AG04450 (cell line): ENCODE measurements around the gene KIAA1958. TPM values are rescaled to one million over a fixed set of nuclear protein-coding genes. Genes with fewer than 3 reads are reported as not detected.
A peak's percentile ranks its signal among the peaks of the same experiment; 100 is the strongest.

Source experiments
- CTCF ChIA-PET: fragments of 300-600, 350-600 bp; formaldehyde crosslinking; extraction: SDS; loops from one replicate; lab custom pipeline; 2022; ENCODE audit warnings: antibody characterized with exemption, inconsistent platforms; lab: Charles Lee
- POLR2A ChIA-PET: fragments of 350-600 bp; formaldehyde crosslinking; extraction: SDS; loops from one replicate; lab custom pipeline; 2021; ENCODE audit warnings: antibody characterized with exemption, inconsistent platforms; lab: Yijun Ruan, JAX
- DNase-seq: peaks from one replicate; pipeline ENCODE4 v3.0.0-alpha.2; 2011; ENCODE audit warnings: low read depth, low spot score
- H3K27ac ChIP-seq: one replicate; pipeline ENCODE4 v1.5.1; 2012; ENCODE audit warnings: low read depth, low read length, control low read depth
- H3K27me3 ChIP-seq: one replicate; pipeline ENCODE4 v1.6.0; 2012; ENCODE audit warnings: low read length; ENCODE audit not compliant: control insufficient read depth, insufficient read depth
- H3K4me3 ChIP-seq: 2 replicates; pipeline ENCODE4 v1.5.1; 2011; ENCODE audit warnings: mild to moderate bottlenecking, low read depth, low read length, control low read depth
- H3K9me3 ChIP-seq: 2 replicates; pipeline ENCODE4 v1.5.1; 2012; ENCODE audit warnings: low read length; ENCODE audit not compliant: control insufficient read depth, insufficient read depth
- polyA plus RNA-seq: library from polyadenylated mRNA; depleted of rRNA; stranded (reverse); fragments of >200 nt; gene quantifications from 2 replicates; pipeline ENCODE4 v1.2.3, GENCODE V29; 2011; rRNA removed
- TF ChIP-seq, protein P1 (sequence below): IDR thresholded peaks from 2 replicates; pipeline ENCODE4 v1.5.1; 2011; ENCODE audit warnings: low read depth, low read length, control low read depth, inconsistent platforms

The KIAA1958 gene
- polyA plus RNA-seq, 1 experiment: 0.88 TPM

DNA sequence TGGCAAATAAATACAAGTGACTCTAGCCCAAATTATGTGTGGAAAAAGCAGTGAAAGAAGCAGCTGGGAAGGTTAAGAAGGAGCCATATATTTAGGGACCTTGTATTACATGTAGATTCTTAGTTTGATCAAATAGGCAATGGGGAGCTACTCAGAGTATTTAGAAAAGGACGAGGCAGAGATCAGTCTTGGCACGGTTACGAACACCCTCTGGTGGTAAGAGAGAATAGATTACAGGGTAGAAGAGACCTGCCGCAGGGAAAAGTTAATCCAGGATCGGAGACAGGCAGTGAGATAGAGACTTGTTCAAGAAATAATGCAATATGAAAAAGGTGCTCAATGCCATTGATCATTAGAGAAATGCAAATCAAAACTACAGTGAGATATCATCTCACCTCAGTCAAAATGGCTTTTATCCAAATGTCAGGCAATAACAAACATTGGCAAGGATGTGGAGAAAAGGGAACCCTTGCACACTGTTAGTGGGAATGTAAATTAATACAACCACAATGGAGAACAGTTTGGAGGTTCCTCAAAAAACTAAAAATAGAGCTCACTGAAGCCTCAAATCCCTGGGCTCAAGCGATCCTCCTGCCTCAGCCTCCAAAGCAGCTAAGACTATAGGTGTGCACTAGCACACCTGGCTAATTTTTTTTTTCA is 219.3 kb downstream of the KIAA1958 start:
- DNase-seq: no peak
- TF ChIP-seq, protein P1, sequence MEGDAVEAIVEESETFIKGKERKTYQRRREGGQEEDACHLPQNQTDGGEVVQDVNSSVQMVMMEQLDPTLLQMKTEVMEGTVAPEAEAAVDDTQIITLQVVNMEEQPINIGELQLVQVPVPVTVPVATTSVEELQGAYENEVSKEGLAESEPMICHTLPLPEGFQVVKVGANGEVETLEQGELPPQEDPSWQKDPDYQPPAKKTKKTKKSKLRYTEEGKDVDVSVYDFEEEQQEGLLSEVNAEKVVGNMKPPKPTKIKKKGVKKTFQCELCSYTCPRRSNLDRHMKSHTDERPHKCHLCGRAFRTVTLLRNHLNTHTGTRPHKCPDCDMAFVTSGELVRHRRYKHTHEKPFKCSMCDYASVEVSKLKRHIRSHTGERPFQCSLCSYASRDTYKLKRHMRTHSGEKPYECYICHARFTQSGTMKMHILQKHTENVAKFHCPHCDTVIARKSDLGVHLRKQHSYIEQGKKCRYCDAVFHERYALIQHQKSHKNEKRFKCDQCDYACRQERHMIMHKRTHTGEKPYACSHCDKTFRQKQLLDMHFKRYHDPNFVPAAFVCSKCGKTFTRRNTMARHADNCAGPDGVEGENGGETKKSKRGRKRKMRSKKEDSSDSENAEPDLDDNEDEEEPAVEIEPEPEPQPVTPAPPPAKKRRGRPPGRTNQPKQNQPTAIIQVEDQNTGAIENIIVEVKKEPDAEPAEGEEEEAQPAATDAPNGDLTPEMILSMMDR: peak; percentile 57
- CTCF ChIA-PET: interaction anchor here (0.6 to 2.0 kb wide), 17 partner anchors 9 to 619 kb away, joined by 3 to 8 read pairs (median 3); partner anchors contain the start of genes HSDL2 and INIP
- no peaks in the 10 kb centered on the region for H3K9me3 ChIP-seq
- POLR2A ChIA-PET: no interaction called here
- no peaks in the 10 kb centered on the region for H3K27me3 ChIP-seq
- H3K27ac ChIP-seq: no peak overlapping the region
- H3K4me3 ChIP-seq: no peak overlapping the region

DNA sequence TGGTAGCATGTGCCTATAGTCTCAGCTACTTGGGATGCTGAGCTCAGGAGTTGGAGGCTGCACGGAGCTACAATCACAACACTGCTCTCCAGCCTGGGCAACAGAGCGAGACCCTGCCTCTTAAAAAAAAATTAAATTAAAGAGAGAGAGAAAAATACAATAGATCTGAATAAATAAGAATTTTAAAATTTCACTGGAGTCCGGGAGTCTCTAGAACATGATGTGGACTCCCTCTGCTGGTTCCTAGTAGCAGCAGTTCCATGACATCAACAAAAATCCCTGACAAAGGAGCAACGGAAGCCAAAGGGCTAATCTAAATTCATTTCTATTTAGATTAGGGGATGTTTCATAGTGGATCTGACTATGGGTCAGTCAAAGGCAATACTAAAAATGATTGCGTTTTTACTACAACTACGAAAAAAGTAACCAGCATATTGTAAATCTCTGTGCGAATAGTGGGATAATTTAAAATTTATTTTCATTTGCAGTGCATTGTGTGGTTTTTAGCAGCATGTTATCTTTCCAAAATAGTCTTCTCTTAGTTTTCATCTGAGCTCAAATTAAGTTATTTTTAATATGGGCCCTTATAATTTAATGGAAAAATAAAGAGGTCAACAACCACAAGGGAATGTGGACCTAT is 224.5 kb downstream of the KIAA1958 start:
- TF ChIP-seq, protein P1: peak; percentile 81
- H3K27ac ChIP-seq: no peak overlapping the region
- H3K9me3 ChIP-seq: no peaks in the 10 kb centered on the region
- POLR2A ChIA-PET: no interaction called here
- no peaks in the 10 kb centered on the region for H3K27me3 ChIP-seq
- CTCF ChIA-PET: interaction anchor here (0.6 to 2.3 kb wide), 18 partner anchors 24 to 625 kb away, joined by 3 to 8 read pairs (median 4); partner anchors contain the start of gene HSDL2
- H3K4me3 ChIP-seq: no peak overlapping the region
- DNase-seq: no peak

DNA sequence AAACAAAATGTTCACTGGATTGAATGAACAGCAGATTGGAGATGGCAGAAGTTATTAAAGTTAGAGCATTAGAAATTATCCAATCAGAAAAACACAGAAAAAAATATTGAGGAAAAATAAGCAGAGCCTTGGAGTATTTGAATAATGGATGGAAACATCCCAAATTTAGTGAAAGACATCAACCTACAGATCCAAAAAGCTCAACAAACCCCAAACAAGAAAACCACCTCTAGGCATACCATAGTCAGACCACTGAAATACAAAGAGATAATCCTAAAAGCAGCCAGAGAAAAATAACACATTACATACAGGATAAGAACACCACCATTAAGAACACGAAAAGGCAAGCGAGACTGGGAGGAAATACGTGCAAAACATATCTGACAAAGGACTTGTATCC is 226.1 kb downstream of the KIAA1958 start:
- DNase-seq: no peak
- ChIA-PET POLR2A (no interaction called here), CTCF (interaction anchor here (0.6 to 2.3 kb wide), 4 partner anchors 269 to 627 kb away, joined by 3 to 8 read pairs (median 5); no protein-coding TSS in a partner anchor)
- no peak overlapping the region for H3K4me3 ChIP-seq
- TF ChIP-seq, protein P1: no peak
- H3K27me3 ChIP-seq: no peaks in the 10 kb centered on the region
- no peak overlapping the region for H3K27ac ChIP-seq
- H3K9me3 ChIP-seq: no peaks in the 10 kb centered on the region; the same call in 1 of the 2 replicates

DNA sequence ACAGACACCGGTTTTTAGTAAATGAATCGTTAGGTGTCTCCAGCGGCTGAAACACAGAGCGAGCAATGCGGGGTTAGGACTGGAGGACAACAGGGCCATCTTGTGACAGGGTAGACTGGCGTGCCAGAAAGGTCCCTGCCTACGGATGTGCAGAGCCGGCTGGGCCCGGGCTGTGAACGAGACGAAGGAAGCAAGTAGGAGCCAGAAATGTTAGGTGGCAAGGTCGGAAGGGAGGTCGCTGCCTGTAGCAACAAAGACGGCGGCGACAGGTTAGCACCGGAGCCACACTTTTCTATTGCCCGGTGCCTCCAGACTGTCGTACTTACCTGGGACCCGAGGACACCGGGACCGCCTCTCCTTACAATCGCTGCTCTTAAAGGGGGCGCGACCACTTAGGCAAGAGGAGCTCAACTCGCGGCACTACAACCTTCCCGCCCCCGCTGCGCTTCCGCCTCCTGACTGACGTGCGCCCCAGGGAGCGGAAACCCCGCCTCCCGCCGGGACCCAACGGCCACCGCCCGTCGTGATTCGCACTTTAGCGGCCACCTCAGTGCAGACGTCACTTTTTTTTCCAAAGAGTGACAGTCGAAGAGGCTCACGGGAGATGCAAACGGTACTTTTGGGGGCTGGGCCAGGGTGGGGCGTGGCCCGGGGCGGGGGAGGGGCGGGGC is 231.2 kb downstream of the KIAA1958 start, which contains the start of gene INIP:
Gene INIP, minus strand, starts transcription at position 457 of the 671 bp plus-strand sequence. CDS start 1,632 bp downstream, outside the sequence.
- Histone ChIP-seq H3K9me3 (no peaks in the 10 kb centered on the region; the same call in 1 of the 2 replicates), H3K27ac (peak within 1 kb of the TSS; percentile 47), H3K27me3 (no peaks in the 10 kb centered on the region), H3K4me3 (peak within 1 kb of the TSS; percentile 95)
- POLR2A ChIA-PET: interaction anchor here (0.6 to 1.8 kb wide), 6 partner anchors 33 to 338 kb away, joined by 3 to 8 read pairs (median 4); partner anchors contain the start of genes KIAA1958 and SNX30
- CTCF ChIA-PET: interaction anchor here (0.6 to 2.3 kb wide), 8 partner anchors 12 to 1758 kb away, joined by 3 to 8 read pairs (median 4); partner anchors contain the start of genes HSDL2 and PTBP3
- TF ChIP-seq, protein P1: no peak
- DNase-seq: peak; percentile 84

Other genes starting within 250 kb of the KIAA1958 start
- gene PTBP3, start 153.2 kb upstream of the KIAA1958 start, polyA plus RNA-seq: 28.7 and 34.8 TPM in 2 replicates
- 35.7 and 47.0 TPM in 2 replicates for gene HSDL2, start 106.7 kb upstream of the KIAA1958 start, polyA plus RNA-seq
- gene INIP, start 231.3 kb downstream of the KIAA1958 start, polyA plus RNA-seq: 20.2 and 29.2 TPM in 2 replicates